IMR-90 (cell line): ENCODE data around the gene OSGIN1. TPM values are rescaled to one million over a fixed set of nuclear protein-coding genes. Genes with fewer than 3 reads are reported as not detected.

ENCODE experiments used
- ATAC-seq: fragments of 200-7000 bp; cut with Tn5 transposase; 2 replicates; pipeline ENCODE4 v1.9.1; 2020; ENCODE audit warnings: low read depth, mild to moderate bottlenecking, moderate library complexity
- BruUV-seq: library from RNA; stranded (reverse); fragments of 400-500 nt; replicated peaks from 2 replicates; lab custom pipeline; 2021; lab: Mats Ljungman, UMichigan
- CTCF ChIA-PET: fragments of 300-600 bp; formaldehyde crosslinking; extraction: SDS; loops from one replicate; lab custom pipeline; 2021; ENCODE audit warnings: antibody characterized with exemption; lab: Yijun Ruan, JAX
- POLR2A ChIA-PET: fragments of 300-600 bp; sonication (Branson Sonifier 250); formaldehyde crosslinking; loops from one replicate; lab custom pipeline; 2022; ENCODE audit warnings: antibody characterized with exemption; ENCODE audit not compliant: unreplicated experiment; lab: Charles Lee
- DNase-seq: peaks from one replicate; pipeline ENCODE4 v3.0.0; 2013
- H2AFZ ChIP-seq: replicated peaks from 2 replicates; pipeline ENCODE3; 2013; ENCODE audit warnings: low read length, mild to moderate bottlenecking; ENCODE audit not compliant: poor library complexity
- H2AK5ac ChIP-seq: 2 replicates; pipeline ENCODE4 v1.6.1; 2013; ENCODE audit warnings: low read depth, low read length, inconsistent platforms
- H2AK9ac ChIP-seq: replicated peaks from 2 replicates; pipeline ENCODE3; 2013; ENCODE audit warnings: mild to moderate bottlenecking, low read depth, low read length, moderate library complexity; ENCODE audit not compliant: poor library complexity
- H2BK120ac ChIP-seq: 2 replicates; pipeline ENCODE4 v1.6.1; 2013; ENCODE audit warnings: low read depth, low read length, inconsistent platforms
- H2BK15ac ChIP-seq: 3 replicates; pipeline ENCODE4 v1.6.1; 2013; ENCODE audit warnings: low read depth, low read length, inconsistent platforms
- H2BK20ac ChIP-seq: 2 replicates; pipeline ENCODE4 v1.6.1; 2013; ENCODE audit warnings: low read depth, mild to moderate bottlenecking, inconsistent platforms, low read length, moderate library complexity
- H2BK5ac ChIP-seq: 2 replicates; pipeline ENCODE4 v1.6.1; 2013; ENCODE audit warnings: mild to moderate bottlenecking, low read depth, low read length, inconsistent platforms; ENCODE audit not compliant: poor library complexity, severe bottlenecking
- H3K14ac ChIP-seq: replicated peaks from 2 replicates; pipeline ENCODE4 v1.6.1; 2013; ENCODE audit warnings: low read depth, low read length, inconsistent platforms
- H3K18ac ChIP-seq: 2 replicates; pipeline ENCODE4 v1.6.1; 2013; ENCODE audit warnings: low read depth, low read length, control low read depth
- H3K23ac ChIP-seq: 2 replicates; pipeline ENCODE4 v1.6.1; 2013; ENCODE audit warnings: low read depth, low read length, inconsistent platforms
- H3K27ac ChIP-seq: 2 replicates; pipeline ENCODE4 v1.5.1; 2013; ENCODE audit warnings: mild to moderate bottlenecking, control low read depth, low read length; ENCODE audit not compliant: insufficient read depth
- H3K27me3 ChIP-seq: 2 replicates; pipeline ENCODE4 v1.6.1; 2013; ENCODE audit warnings: low read length; ENCODE audit not compliant: control insufficient read depth, insufficient read depth
- H3K36me3 ChIP-seq: 2 replicates; pipeline ENCODE4 v1.6.1; 2013; ENCODE audit warnings: low read length, mixed read lengths; ENCODE audit not compliant: control insufficient read depth, insufficient read depth
- H3K4ac ChIP-seq: 2 replicates; pipeline ENCODE4 v1.6.1; 2013; ENCODE audit warnings: low read depth, low read length, inconsistent platforms
- H3K4me1 ChIP-seq: 2 replicates; pipeline ENCODE4 v1.6.1; 2013; ENCODE audit warnings: low read length, mixed read lengths; ENCODE audit not compliant: control insufficient read depth, insufficient read depth
- H3K4me2 ChIP-seq: 2 replicates; pipeline ENCODE4 v1.6.1; 2013; ENCODE audit warnings: low read depth, mild to moderate bottlenecking, control low read depth, low read length, moderate library complexity
- H3K4me3 ChIP-seq: 2 replicates; pipeline ENCODE4 v1.5.1; 2013; ENCODE audit warnings: low read depth, mild to moderate bottlenecking, control low read depth, low read length, moderate library complexity; ENCODE audit not compliant: insufficient read depth
- H3K56ac ChIP-seq: 2 replicates; pipeline ENCODE4 v1.6.1; 2013; ENCODE audit warnings: low read length, inconsistent platforms; ENCODE audit not compliant: insufficient read depth; ENCODE audit errors: extremely low read depth
- H3K79me1 ChIP-seq, 2 experiments: 2 replicates each; pipeline ENCODE4 v1.6.1; 2013; ENCODE audit warnings: low read length in 2 of 2, inconsistent platforms in 1 of 2, low read depth in 1 of 2
- H3K9ac ChIP-seq: 2 replicates; pipeline ENCODE4 v1.6.1; 2013; ENCODE audit warnings: low read depth, low read length, control low read depth
- H3K9me1 ChIP-seq: 2 replicates; pipeline ENCODE4 v1.6.1; 2013; ENCODE audit warnings: low read length, inconsistent platforms; ENCODE audit not compliant: insufficient read depth
- H3K9me3 ChIP-seq: 2 replicates; pipeline ENCODE4 v1.6.1; 2013; ENCODE audit warnings: low read length; ENCODE audit not compliant: control insufficient read depth, insufficient read depth
- H4K20me1 ChIP-seq: 2 replicates; pipeline ENCODE4 v1.6.1; 2013; ENCODE audit warnings: low read length, inconsistent platforms; ENCODE audit not compliant: insufficient read depth
- H4K5ac ChIP-seq: 2 replicates; pipeline ENCODE4 v1.6.1; 2013; ENCODE audit warnings: mild to moderate bottlenecking, low read depth, low read length, control low read depth
- H4K8ac ChIP-seq, 2 experiments: 2 replicates each; pipeline ENCODE4 v1.6.1; 2013; ENCODE audit warnings: low read depth in 2 of 2, low read length in 2 of 2, control low read depth in 1 of 2, inconsistent platforms in 1 of 2
- H4K91ac ChIP-seq: 2 replicates; pipeline ENCODE4 v1.6.1; 2013; ENCODE audit warnings: low read depth, low read length, inconsistent platforms; ENCODE audit not compliant: insufficient read depth
- BHLHE40 ChIP-seq: fragments of 150-350 bp; IDR thresholded peaks from 2 replicates; pipeline ENCODE4 v1.6.1; 2016; ENCODE audit warnings: mild to moderate bottlenecking, low read depth, low read length
- CHD1 ChIP-seq: IDR thresholded peaks from 2 replicates; pipeline ENCODE4 v1.6.1; 2012; ENCODE audit warnings: low read depth, low read length, improper control_type of control experiment
- CTCF ChIP-seq: conservative IDR thresholded peaks from 2 replicates; pipeline ENCODE4 v1.5.1; 2012; ENCODE audit warnings: mild to moderate bottlenecking, low read depth, low read length, improper control_type of control experiment
- FOS ChIP-seq: fragments of 150-350 bp; IDR thresholded peaks from 2 replicates; pipeline ENCODE4 v1.6.1; 2016; ENCODE audit warnings: low read depth, low read length
- POLR2A ChIP-seq: IDR thresholded peaks from 2 replicates; pipeline ENCODE4 v1.6.1; 2012; ENCODE audit warnings: mild to moderate bottlenecking, low read depth, low read length
- RCOR1 ChIP-seq: IDR thresholded peaks from 2 replicates; pipeline ENCODE4 v1.6.1; 2012; ENCODE audit warnings: mild to moderate bottlenecking, low read length, improper control_type of control experiment; ENCODE audit not compliant: insufficient replicate concordance
- RFX5 ChIP-seq: IDR thresholded peaks from 2 replicates; pipeline ENCODE4 v1.8.0; 2012; ENCODE audit warnings: low read depth, mild to moderate bottlenecking, low read length, moderate library complexity
- USF2 ChIP-seq: fragments of 150-350 bp; IDR thresholded peaks from 2 replicates; pipeline ENCODE4 v1.6.1; 2017; ENCODE audit warnings: mild to moderate bottlenecking, antibody characterized with exemption, low read length, low read depth
- WGBS, 2 experiments: methylation state at CpG; one replicate each; pipeline versions ENCODE4 v1.1.5 to v1.1.7; 2013; ENCODE audit warnings: missing lambda C conversion rate in 2 of 2; ENCODE audit not compliant: insufficient read length in 1 of 2; ENCODE audit errors: extremely low coverage in 2 of 2; 5-methylcytosine and 5-hydroxymethylcytosine counted together
- dilution Hi-C: fragments of 300-500 bp; cut with HindIII; formaldehyde crosslinking; loops from one replicate; pipeline ENCODE4 v1.14.3; 2018; ENCODE audit warnings: low sequenced_read_pairs; ENCODE audit not compliant: unreplicated experiment
- in situ Hi-C: fragments of 300-500 bp; cut with MboI; formaldehyde crosslinking; loops from 3 replicates; pipeline ENCODE4 v1.14.3; 2019; ENCODE audit warnings: low sequenced_read_pairs, inconsistent platforms, mixed read lengths
- intact Hi-C: fragments of 100-400 bp; cut with micrococcal nuclease; formaldehyde crosslinking; loops from 2 replicates; pipeline ENCODE4 v1.10.0; 2022
- polyA plus RNA-seq, 3 experiments: library from polyadenylated mRNA; depleted of rRNA; stranded (reverse); fragments of >200 nt; gene quantifications; 2 replicates each; pipeline ENCODE4 v1.2.3, GENCODE V29; 2012; ENCODE audit warnings: low replicate concordance in 1 of 3
- total RNA-seq: library from RNA; depleted of rRNA; stranded (reverse); fragments of >200 nt; gene quantifications from 2 replicates; pipeline ENCODE4 v1.2.3, GENCODE V29; 2012

The OSGIN1 gene
- total and polyA plus RNA-seq, 2 of the 4 experiments (the other 2 are of a cell fraction) = 0.90 to 6.4 TPM

- H3K9ac ChIP-seq = no peak overlapping the region
- no peaks in the 10 kb centered on the region for H3K79me1 ChIP-seq
- H2AK9ac ChIP-seq = no peak overlapping the region
- TF ChIP-seq CTCF = no peak
- TF ChIP-seq RFX5 = no peak
- TF ChIP-seq USF2 = no peak
- TF ChIP-seq POLR2A = no peak
- no peak for TF ChIP-seq RCOR1
- no peak for TF ChIP-seq CHD1
- TF ChIP-seq FOS = no peak
- TF ChIP-seq BHLHE40 = no peak
- peaks cover 5% of the 10 kb centered on the region for H3K4me1 ChIP-seq
- H3K56ac ChIP-seq = no peak overlapping the region
- POLR2A ChIA-PET = no interaction called here
- H3K9me3 ChIP-seq = no peaks in the 10 kb centered on the region
- no peak overlapping the region for H3K27ac ChIP-seq
- dilution Hi-C loops = no loop called here
- H3K18ac ChIP-seq = no peak overlapping the region
- no peak overlapping the region for H4K5ac ChIP-seq
- 85% methylated on average over 9 of the region's 13 CpGs; no CpG with 5 or more reads in 1 of the 2 experiments for WGBS, 2 experiments
- H2AK5ac ChIP-seq = no peak overlapping the region
- in situ Hi-C loops = no loop called here
- DNase-seq (no peak), ATAC-seq (no peak)
- H3K9me1 ChIP-seq = peaks cover 2% of the 10 kb centered on the region; the same call in 1 of the 2 replicates
- no peak overlapping the region for H2AFZ ChIP-seq
- no peak overlapping the region for H4K91ac ChIP-seq
- no peak overlapping the region for H3K4me3 ChIP-seq
- no peak overlapping the region for H3K4me2 ChIP-seq
- H4K20me1 ChIP-seq = 0 out of 2 replicates have a peak, but pooled peaks cover 2% of the 10 kb centered on the region
- H4K8ac ChIP-seq = no peak overlapping the region
- H3K4ac ChIP-seq = no peak overlapping the region
- no TSS peak for BruUV-seq
- H2BK15ac ChIP-seq = no peak overlapping the region
- no peak overlapping the region for H2BK120ac ChIP-seq
- no peak overlapping the region for H2BK5ac ChIP-seq
- no peak overlapping the region for H3K23ac ChIP-seq
- H2BK20ac ChIP-seq = no peak overlapping the region
- intact Hi-C loops = no loop called here
- CTCF ChIA-PET = no interaction called here
- H3K27me3 ChIP-seq = no peaks in the 10 kb centered on the region
- H3K36me3 ChIP-seq = peaks cover 4% of the 10 kb centered on the region
- H3K14ac ChIP-seq = no peak overlapping the region
Measured at GRCh38 chr16:83924686-83925085, 28.4 kb upstream of the OSGIN1 start.
